Fibroblast of skin of scalp (primary cell): ENCODE data around the gene NPSR1.
"Not testable (repeated sequence)": the region's sequence is repeated elsewhere in the genome, so short reads cannot be mapped to it uniquely, and the experiment has no call there.

ENCODE experiments used
- DNase-seq: peaks from one replicate; pipeline ENCODE4 v3.0.0-alpha.2; 2013

Gene NPSR1

DNA sequence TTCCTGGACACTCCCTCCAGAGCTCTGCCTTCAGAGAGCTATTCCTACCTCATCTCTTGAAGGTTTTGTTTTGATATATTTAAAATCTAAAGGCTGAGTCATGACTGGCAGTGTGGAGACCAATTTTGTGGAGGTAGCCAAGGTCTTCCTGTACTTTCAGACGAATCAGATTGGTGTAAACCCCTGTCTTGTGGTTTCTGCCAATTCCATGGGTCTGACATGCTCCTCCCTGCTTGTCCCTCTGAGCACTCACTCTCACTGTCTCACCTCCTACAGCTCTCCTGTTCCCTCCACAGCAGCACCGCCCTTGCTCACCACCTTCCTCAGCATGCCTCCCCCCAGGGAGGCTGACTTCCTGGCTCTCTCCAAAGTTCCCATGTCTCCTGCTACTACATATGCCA, 179.8 kb downstream of the NPSR1 start:
- peak; percentile 11 for DNase-seq

DNA sequence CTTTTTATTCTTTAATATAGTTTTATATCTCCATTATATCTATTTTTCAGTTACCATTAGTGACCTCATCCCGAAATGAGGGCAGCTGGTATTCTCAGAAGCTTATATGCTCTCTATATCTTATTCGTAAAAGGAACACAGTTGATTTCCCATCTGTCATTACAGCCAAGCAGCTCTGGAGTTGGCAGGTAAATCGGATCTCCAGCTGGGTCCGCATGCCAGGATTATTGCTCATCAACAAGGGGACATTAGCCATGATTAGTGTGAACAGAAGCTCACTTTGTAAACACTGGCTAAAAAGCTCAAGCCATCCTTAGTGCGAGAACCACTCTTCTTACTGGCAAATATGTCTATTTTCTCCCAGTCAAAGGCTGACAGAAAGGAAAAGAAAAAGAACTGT, 180.3 kb downstream of the NPSR1 start:
- DNase-seq = no peak

DNA sequence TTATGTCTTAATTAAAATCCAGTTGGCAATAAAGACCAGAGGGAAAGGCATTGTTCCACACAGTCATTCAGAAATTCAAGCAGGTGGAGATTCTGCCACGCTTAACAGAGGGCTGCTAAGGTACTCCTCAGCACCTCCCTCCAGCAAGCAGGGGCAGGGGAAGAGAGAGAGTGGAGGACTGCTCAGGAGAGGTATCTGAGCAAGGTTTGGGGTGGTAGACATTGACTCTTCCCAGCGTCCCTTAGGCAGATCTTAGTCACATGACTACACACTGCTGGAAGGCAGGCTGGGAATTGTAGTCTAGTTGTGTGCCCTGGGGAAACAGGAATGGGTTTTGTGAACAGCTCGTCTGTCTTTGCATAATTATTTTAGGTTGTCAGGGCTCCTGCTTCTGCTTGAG, 181.6 kb downstream of the NPSR1 start:
- no peak for DNase-seq

DNA sequence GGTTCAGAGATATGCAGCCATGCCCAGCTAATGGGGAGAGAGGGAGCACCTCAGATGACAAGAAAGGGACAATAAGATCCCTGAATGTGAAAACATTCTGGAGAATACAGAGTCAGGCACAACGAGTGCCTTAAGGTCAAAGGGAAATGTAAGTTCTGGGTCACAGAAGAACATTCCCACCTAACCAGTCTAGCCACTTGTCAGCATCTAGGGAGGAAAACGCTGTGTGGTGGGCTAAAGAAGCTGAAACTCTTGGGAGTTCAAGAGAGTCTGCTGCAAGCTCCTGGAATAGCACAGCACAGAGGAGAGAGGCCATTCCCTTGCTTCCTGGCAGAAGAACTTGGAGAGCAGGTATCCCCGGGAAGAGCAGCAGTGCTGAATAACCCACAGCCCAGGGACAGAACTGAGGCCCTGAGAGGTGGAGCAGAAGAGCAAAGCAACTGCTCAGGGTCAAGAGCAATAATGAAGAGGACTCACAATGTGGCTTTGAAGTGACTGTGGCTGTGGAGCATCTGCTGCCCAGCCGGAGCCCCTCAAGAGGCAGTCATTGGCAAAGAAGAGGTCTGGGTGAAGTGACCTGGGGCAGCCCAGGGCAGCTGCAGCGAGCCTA, 182.3 kb downstream of the NPSR1 start:
- no peak for DNase-seq

DNA sequence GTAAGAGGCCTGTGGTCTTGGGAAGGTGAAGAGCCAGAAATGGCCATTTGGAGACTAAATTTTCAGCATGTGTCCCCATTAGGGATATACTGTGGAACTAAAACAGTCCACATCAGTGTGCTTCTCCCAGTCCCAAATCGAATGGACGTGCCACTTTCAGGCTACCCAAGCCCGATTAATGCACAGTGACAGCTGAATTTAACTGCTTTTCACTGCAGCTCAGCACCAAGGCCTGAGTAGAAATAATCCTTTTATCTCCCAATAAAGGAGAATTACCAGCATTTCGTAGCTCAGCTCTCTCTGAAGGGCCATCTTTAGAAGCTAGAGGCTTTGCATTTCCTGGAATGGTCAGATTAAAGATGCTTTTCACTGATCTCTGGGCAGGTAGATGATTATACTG, 183.3 kb downstream of the NPSR1 start:
- no peak for DNase-seq

DNA sequence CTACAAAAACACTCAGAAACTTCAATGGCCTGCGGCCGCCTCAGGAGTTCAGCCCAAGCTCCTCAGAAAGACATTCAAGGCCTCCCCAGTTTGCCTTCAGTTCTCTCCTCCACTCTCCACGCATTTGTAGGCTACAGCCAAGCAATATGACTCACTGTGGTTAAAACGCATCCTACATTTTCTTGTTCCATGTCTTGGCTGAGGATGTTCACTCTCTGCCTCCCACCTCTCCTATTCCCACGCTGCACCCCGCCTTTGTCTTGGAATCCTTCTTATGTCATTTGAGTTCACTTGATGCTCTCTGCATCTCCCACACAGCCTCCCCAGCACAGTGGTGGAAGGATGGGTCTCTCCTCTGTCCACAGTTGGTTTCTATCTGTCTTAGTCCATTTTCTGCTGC, 184.8 kb downstream of the NPSR1 start:
- DNase-seq = peak; percentile 43

DNA sequence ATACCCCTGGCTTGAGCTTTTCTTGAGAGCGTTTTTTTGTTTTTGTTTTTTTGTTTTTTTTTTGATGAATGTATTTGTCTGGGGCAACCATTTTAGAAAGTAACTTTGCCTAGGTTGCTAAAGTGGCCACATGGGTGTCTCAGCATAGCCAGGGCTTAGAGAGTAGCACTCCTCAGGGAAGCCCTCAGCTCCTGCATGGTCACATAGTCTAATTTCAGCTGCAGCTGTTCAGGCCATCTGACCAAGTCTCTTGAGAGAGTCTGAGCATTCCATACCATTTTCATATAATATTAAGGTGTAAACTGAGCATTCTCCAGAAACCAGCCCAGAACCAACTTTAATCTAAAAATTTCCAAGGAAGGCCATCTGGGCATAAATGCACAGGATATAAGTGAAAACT, 186.4 kb downstream of the NPSR1 start:
- no peak for DNase-seq

DNA sequence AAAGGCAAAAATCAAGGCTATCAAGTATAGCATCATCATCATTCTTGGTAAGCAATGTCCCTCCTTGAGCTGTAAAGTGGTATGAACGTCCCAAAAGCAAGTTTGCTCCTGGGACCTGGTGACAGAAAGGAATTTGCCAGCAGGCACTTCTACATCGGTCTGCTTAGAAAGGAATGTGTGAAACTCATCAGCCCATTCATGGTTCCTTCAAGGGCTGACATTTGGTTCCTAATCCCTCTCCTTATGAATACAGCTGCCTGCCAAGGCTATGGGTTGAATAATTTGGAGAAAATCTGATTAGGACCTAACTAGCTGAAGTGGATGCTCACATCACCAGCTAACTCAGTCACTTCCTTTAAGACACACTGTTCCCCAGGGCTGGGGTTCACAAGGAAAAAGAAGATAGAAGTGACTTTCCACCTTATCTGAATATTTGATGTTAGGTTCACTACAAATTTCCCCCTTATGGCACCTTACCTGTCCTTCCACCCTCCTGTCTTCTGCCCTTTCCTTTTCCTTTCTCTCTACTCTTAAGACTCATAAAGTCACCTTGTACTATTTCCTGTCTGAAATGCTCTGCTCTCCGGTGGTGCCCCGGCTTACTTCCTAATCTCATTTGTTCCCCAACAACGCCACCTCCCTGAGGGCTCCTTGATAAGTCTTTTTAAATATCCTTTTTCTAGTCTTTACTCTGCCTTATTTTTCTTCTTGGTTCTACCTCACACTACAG, 187.1 kb downstream of the NPSR1 start:
- peak; percentile 26 for DNase-seq

DNA sequence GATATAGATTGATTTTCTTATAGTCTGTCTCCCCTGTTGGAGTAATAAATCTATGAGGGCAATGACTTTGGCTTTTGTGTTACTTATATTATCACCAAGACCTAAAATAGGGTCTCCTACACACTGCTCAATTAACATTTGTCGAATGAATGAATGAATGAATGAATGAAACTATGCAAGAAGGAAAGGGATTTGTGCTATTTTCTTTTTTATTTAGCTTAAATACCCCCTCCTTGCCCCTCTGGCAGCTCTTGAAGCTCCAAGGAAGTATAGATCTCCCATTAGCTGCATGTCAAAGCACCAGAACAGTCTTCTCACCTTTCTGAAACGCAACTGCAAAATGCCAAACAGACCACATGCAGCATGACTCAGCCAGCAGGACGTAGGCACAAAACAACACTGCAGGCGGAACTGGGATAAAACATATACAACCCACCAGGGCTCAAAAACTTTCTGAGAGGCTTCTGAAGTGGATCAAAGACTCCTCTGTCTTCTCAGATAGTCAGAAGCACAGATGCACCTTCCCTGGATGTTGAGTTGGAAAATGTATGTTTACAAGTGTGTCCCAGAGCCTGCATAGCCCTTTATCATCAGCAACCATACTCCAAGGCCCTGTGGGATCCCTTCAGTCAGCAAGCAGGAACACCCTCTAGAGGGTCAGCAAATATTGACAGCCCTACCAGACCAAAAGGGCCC, 187.8 kb downstream of the NPSR1 start:
- no peak for DNase-seq

DNA sequence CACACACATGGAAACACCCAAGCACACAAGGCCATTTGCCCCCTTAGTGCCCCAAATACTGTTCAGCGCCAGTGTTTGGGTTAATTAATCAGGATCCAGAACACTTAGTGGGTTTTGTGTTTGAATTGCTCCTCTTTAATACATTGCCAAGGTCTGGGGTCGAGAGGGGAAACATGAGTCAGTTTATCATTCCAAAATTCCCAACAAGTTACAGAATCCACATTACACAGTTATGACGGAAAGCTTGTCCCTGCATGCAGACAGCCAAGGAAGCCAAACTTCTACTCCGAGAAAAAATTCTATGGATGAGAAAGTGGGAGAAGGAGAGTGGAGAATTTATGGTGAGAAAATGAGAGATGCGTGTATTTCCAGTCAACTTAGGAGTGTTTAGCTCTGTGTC, 189.0 kb downstream of the NPSR1 start:
- DNase-seq = peak; percentile 31

DNA sequence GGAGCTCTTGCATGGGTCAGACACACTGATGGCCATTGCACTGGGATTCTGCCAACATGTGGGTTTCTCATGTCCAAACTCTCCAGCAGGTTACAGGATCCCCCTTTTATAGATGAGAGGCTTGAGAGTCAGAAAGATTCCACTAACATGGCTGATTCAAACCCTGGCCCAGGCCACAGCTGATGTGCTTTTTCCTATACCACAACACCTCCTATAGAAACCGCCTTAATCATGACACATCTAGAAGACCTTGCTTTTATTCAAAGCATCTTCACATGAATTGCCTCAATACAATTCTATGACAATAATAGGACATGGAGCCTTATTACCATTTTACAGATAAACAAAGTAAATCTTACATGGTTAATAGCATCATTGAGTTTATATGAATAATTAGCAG, 190.7 kb downstream of the NPSR1 start:
- DNase-seq = no peak

DNA sequence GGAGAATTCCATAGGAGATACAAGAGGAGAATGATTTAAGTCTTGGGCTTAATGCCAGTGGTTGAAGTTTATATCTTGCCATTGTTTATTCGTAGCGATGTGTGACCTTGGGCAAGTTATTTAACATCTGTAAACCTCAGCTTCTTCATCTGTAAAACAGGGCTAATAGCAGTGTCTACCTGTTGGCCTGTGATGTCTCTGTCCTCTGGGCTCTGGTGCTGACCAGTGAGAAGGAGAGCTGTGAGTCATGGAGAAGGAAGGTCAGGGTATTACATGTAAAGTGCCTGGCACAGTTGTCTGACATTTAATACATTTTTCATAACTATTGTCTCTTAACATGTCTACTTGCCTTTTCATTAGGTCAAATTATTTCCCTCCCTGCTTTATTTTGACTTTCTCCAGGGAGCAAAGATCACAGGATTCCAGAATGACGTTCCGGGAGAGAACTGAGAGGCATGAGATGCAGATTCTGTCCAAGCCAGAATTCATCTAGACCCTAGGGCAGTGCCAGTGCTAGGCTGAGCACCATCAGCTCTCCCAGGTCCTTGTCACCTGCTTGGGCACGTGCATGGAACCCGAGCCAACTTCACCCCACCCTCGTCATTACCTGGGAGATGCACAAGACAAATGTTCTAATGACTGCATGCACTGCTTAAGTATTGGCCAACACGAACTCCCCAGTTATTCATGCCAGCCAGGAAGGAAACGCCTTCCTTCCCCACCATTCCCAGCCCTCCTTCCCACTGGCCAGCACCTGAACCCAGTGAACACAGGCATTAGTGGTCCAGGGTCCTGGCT, 191.3 kb downstream of the NPSR1 start:
- DNase-seq = no peak

DNA sequence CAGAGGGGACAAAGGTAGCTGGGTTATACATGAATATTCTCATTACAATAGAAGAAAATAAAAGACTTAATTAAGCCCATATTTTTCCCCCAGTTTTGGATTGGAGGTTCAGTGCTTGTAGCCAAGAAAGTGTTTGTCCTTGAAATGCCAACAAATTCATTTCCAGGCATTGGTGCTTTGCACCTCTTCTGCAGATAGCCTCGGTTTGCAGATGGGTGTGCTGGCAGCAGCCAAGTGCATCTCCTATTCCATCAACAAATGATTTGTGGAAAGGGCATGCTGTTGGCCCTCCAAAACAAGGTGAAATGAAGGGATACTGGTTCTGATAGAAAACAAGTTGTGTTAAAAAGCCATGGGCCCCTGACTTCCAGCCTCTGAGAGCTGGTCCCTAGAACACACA, 192.0 kb downstream of the NPSR1 start:
- no peak for DNase-seq

DNA sequence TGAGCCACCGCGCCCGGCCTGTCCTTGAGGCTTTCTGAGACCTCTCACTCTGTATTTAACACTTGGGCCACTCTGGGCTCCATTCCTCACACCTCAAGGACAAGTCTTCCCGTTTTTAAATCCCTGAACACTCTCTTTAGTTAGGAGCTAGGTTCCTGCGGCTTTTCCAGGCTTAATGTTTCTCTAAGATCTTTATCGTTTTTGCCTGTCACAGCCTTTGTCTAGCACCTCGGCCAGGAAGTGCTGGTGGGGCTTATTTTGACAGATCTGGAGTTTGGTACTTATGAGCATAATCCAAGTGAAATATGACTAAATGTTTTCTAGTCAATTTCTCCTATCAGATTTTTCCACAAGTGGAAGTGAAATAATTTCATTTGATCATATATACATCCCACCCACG, 192.7 kb downstream of the NPSR1 start:
- no peak for DNase-seq

DNA sequence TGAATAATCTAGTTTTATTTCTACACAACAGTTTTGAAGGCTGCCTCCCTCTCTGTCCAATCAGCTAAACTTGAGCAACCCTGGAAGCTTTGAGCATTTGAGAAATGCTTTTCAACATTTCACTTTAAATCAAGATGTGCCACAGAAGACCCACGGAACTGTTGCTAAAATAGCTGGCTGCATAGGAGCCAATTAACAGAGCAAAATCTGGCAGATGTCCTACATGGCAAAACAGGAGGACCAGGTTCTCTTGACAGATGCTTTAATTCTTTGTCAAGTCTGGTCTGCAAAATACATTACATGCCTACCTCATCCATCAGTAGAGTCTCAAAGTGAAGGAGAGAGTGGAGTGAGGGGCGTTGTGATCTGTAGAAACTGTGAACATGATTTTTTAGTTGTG, 193.4 kb downstream of the NPSR1 start:
- DNase-seq = no peak

DNA sequence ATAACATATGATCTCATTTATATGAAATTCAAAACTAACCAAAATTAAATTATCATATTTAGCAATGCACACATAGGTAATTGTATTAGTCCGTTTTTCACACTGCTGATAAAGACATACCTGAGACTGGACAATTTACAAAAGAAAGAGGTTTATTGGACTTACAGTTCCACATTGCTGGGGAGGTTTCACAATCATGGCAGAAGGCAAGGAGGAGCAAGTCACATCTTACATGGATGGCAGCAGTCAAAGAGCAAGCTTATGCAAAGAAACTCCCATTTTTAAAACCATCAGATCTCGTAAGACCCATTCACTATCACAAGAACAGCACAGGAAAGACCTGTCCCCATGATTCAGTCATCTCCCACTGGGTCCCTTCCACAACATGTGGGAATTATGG, 200.4 kb downstream of the NPSR1 start:
- DNase-seq = not testable (repeated sequence)

DNA sequence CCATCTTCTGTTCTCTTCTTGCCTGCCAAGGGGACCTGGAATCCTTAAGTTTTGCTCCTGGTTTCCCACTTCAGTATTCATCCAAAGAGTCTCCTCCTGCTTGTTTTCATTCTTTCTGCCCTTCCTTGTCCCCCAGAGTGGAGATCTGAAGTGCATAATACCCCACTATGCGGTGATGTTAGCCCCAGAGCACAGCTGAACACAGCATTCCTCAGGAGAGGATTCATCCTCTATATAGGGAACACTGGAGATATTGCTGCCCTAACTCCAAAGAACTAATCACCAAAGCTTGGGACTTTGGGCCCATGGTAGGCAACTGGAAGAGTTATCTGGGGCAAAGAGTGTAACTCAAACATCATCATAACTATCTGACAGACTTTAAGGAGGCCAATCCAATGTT, 201.3 kb downstream of the NPSR1 start:
- peak; percentile 36 for DNase-seq

DNA sequence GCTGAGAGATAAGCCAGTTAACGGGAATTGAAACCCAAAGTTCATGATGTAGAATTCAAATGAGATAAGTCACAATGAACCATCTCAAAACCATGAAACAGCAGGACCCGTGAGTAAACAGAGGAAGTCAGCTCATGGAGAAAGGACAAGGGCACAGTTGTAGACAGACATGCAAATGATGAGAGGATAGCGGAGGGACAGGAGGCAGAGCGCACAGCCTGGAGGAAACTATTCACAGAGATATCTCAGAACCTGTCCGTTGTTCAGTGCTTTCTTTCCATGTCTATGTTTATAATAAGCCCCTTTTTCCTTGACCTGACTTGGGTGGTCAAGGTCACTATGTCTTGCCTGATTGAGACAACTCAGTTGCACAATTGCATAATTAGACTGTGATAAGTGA, 208.2 kb downstream of the NPSR1 start:
- not testable (repeated sequence) for DNase-seq

DNA sequence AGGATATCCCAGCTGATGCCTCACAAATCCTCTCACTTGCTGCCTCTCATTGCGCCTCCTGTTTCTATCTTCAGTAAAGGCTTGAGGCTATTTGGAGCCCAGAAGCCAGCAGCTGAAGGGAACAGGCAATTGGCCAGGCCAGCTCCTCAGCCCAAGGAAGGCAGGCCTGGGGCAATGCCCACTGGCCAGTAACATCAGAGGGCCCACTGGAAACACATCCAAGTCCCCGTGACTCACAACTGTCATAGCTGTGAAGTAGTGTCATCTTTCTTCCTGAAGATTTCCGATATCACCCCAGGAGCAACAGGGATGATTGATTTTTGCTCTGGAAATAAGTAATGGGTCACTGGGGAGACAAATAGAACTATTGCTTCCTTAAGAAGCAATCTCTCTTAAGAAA, 209.3 kb downstream of the NPSR1 start:
- DNase-seq = not testable (repeated sequence)

DNA sequence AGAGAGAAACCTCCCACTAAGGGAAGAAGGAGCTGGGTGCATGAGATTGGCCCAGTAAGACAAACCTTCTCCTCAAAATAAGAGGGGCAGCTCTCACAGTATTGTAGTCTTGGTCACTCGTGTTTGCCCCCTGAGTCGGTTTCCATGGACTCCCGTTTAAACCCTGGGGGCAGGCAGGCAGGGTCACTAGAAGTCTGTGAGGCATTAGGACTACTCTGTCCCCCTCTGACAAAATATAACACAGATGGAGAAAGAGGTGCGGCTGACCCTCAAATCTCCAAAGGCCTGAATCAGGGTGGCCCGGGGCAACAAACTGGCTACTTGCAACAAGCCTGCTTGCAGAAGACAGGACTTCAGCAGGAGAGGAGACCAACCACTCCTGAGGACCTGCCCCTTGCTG, 210.6 kb downstream of the NPSR1 start:
- DNase-seq = not testable (repeated sequence)

DNA sequence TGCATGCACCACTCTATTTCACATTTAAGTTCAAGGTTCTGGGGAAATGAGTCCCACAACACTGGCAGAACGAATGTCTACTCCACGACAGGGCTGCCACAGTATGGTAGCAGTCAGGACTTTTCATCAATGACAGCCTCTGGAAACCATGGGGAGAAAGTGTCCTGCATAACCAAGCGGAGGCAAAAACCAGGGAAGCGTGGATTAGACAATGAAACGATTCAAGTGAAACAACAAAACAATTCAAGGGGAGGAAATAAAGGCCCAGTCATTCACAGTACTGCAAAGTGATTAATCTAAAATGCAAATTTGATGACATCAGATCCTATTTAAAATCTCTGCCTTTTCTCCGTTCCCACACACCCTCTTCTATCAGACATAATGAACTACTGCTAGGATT, 211.0 kb downstream of the NPSR1 start:
- no peak for DNase-seq

DNA sequence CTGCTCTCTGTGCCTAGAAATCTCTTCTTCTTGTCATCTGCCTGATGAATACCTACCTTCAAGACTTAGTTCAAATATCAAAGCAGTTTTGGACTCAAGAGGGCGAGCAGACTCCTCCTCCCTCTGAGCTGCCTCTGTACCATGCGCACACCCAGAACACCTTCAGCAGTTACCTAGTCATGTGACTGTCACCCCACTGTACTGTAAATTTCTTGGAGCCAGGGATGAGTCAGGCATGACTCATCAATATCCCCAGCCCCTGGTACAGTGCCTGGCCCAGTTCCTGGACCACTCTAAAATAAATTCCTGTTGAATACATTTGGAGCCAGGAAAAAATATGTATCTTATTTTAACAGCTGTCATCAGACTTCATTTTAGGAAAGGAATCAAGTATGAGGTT, 212.0 kb downstream of the NPSR1 start:
- DNase-seq = not testable (repeated sequence)

DNA sequence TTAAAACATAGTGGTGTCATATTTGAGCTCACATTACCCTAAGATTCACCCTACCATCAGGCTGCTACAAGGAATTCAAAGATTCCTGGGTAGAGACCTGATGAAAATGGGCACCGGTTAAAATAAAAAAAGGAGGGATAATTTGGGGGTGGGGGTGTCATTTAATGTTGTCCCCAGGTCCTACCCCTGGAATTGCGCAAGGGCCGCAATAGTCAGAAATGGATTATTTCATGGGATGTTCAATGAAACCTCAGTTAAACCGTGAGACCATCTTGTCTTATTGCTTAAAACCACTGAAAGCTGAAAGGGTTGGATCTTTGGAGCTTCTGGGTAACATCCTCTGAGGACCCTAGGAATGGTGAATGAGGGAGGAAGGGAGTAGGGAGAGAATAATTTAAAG, 216.3 kb downstream of the NPSR1 start:
- DNase-seq = not testable (repeated sequence)
